HG03575 (cell line): ENCODE results near the gene PPP2R5C.
"Not testable (repeated sequence)": the region's sequence is repeated elsewhere in the genome, so short reads cannot be mapped to it uniquely, and the experiment has no call there.

Experiments used
- ATAC-seq: cut with Tn5 transposase; IDR thresholded peaks from one replicate; pipeline ENCODE4 v1.9.1; 2021; ENCODE audit not compliant: unreplicated experiment, insufficient number of reproducible peaks, low FRiP score; ENCODE audit errors: extremely low read depth

PPP2R5C gene

GRCh38 chr14:101726295-101726953 is 35.1 kb upstream of the PPP2R5C start:
- no peak for ATAC-seq

- no peak for ATAC-seq
Measured at GRCh38 chr14:101726954-101727302, 34.6 kb upstream of the PPP2R5C start.

DNA sequence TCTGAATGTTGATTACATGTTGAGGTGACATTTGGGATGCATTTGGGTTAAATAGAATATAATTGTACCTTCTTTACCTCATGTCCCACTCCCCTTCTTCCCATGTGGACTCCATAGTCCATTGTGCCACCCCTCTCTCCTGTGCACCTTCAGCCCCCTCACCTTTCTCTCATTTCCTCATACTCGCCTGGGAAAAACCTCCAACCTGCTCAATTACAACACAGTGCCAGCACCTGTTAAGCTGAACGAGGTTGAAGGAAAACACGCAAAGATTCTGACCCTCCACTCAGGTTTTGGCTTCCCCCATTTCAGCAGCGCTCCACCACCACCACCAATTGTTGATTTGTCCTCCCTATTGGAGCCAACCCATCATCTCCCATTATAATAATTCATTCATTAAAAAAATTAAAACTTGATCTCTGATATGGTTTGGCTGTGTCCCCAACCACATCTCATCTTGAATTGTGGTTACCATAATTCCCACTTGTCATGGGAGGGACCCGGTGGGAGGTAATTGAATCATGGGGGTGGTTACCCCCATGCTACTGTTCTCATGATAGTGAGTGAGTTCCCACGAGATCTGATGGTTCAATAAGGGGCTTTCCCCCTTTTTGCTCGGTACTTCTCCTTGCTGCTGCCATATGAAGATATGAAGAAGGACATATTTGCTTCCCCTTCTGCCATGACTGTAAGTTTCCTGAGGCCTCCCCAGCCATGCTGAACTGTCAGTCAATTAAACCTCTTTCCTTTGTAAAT is 33.7 kb upstream of the PPP2R5C start:
- ATAC-seq = no peak

DNA sequence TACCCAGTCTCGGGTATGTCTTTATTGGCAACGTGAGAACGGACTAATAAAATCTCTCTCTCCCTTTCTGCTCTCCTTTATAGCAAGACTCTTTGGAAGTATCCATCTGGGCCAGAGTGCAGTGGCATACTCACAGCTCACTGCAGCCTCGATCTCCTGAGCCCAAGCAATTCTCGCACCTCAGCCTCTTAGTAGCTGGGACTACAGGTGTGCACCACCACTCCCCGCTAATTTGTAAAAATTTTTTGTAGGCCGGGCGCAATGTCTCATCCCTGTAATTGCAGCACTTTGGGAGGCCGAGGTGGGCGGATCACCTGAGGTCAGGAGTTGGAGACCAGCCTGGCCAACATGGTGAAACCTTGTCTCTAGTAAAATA is 33.2 kb upstream of the PPP2R5C start:
- ATAC-seq = no peak

GRCh38 chr14:101729382-101729781 is 32.1 kb upstream of the PPP2R5C start:
- no peak for ATAC-seq

DNA sequence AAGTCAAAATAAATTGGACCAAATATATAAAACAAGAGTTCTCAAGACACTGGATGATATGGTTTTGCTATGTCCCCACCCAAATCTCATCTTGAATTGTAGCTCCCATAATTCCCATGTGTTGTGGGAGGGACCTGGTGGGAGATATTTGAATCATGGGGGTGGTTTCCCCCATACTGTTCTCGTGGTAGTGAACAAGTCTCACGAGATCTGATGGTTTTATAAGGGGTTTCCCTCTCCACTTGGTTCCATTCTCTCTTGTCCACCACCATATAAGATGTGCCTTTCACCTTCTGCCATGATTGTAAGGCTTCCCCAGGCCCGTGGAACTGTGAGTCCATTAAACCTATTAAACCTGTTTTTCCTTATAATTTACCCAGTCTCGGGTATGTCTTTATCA is 31.4 kb upstream of the PPP2R5C start:
- ATAC-seq = not testable (repeated sequence)

DNA sequence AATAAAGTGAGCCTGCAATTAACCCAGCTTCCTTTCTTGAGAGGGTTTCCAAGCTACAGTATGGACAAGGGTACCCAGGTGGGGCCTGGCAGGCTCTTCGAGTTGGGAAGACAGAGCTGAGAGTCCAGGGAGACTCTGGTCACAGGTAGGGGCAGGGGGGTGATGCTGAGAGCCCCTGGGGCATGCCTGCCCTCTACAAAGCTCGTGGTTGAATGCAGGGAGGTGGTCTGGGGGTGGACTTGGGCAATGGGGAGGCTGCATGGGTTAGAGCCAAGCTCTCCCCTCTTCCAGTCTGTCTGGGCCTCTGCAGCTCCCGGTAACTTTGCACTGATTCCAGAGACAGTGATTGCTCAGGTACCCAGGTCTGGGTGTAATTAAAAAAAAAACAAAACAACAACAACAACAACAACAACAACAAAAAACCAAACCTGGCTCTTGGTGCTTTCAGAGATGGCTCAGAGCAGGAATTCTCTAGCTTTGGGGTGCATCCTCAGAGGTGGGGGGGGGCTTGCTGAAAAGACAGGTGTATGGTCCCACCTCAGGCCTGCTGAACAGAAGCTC is 30.8 kb upstream of the PPP2R5C start:
- ATAC-seq = no peak

GRCh38 chr14:101731187-101732080 is 30.1 kb upstream of the PPP2R5C start:
- no peak for ATAC-seq

DNA sequence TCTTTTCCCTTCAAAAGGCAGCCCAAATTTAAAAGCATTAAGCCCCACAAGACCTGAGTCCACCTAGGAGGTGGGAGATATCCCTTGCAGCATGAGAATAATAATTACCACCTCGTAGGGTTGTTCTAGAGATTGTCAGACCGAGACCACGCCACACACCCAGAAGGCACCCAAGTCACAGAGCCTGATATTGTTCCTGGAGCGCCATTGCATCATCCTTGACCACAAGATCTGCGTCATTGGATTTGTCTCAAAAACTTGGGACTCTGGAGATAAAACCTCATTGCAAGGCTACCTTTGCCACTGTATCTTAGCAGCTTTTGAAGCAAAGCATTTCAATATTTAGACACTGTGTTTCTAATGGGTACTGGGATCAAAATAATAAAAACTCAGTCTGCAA is 29.4 kb upstream of the PPP2R5C start:
- no peak for ATAC-seq

GRCh38 chr14:101733211-101733610 is 28.3 kb upstream of the PPP2R5C start:
- no peak for ATAC-seq

DNA sequence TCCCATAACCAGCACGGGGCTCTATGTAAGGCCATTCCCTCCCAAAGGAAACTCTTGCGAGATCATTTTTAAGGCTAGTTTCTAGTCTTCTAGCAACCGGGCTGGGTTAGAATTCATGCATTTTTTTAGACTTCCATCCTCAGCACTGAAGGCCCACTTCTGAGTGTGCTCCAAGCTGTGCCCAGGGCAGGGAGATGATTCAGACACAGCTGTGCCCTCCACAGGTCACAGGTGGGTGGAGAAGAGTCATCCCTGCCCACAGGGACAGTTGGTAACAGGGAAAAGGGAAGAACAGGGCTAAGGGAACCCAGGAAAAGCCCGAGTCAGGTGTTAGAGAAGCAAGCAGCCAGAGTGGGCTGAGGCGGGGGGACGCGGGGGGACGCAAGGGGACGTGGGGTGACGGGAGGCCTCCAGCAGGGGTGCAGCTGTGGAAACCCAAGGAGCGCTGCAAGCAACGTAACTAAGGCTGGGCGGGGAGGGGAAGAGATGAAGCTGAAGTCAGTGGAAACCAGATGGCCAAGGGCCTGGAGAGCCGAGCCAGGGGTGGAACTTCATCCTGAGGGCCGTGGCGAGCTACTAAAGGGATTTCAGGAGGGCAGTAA is 27.2 kb upstream of the PPP2R5C start:
- ATAC-seq = no peak

- ATAC-seq = no peak
Measured at GRCh38 chr14:101735453-101735852, 26.1 kb upstream of the PPP2R5C start.

DNA sequence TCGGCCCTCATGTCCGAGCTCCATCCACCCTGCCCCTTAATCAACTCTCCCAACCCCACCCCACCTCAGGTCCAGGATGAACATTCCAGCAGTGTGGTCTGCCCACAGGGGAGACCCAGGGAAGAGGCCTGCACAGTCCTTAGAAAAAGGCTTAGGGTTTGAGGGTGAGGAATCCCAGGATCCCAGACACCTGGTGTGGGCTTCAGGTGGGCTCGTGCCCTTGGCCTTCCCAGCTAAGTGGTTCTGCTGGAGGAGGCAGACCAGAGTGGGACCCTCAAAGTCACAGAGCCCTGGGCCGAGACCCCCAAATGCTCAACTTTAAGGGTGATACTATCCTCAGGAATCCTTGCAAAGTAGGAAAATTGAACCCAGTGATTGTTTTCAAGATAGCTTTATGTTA is 25.4 kb upstream of the PPP2R5C start:
- no peak for ATAC-seq

DNA sequence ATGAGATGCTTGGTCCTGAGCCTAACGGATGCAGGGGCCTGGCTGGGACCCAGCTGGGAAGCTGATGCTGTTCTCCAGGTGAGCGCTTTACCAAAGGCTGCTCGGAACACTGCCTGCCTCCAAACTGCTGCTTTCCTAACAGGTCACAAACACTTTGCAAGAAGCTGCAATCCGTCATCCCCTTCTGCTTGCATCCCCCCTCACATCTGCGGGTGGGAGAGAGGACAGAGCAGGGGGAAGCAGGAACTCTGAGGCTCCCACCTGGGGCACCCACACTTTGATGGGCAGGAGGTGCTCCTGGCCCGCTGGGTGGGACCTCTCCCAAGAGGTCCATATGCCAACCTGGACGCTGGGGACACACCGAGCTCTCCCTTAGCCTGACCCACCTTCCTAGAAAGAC is 24.9 kb upstream of the PPP2R5C start:
- no peak for ATAC-seq

- no peak for ATAC-seq
Measured at GRCh38 chr14:101737414-101738339, 23.8 kb upstream of the PPP2R5C start.

GRCh38 chr14:101738703-101739320 is 22.7 kb upstream of the PPP2R5C start:
- no peak for ATAC-seq

- ATAC-seq = no peak
Measured at GRCh38 chr14:101739446-101740141, 21.9 kb upstream of the PPP2R5C start.
